ENCODE data around the gene GPT2.

GPT2 gene

DNA sequence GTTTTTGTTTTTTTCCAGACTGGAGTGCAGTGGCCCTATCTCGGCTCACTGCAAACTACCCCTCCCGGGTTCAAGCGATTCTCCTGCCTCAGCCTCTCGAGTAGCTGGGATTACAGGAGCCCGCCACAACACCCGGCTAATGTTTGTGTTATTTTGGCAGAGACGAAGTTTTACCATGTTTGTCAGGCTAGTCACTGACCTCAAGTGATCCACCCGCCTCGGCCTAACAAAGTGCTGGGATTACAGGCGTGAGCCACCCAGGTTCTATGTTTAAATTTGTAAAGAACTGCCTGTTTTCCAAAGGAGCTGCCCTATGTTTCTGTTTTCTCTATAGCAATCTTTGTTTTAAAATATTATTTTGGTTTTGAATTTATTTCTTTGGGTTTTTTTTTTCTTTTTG lies 39.4 kb upstream of the GPT2 start:
- POLR2A ChIA-PET = no interaction called here
- TF ChIP-seq, protein P1, sequence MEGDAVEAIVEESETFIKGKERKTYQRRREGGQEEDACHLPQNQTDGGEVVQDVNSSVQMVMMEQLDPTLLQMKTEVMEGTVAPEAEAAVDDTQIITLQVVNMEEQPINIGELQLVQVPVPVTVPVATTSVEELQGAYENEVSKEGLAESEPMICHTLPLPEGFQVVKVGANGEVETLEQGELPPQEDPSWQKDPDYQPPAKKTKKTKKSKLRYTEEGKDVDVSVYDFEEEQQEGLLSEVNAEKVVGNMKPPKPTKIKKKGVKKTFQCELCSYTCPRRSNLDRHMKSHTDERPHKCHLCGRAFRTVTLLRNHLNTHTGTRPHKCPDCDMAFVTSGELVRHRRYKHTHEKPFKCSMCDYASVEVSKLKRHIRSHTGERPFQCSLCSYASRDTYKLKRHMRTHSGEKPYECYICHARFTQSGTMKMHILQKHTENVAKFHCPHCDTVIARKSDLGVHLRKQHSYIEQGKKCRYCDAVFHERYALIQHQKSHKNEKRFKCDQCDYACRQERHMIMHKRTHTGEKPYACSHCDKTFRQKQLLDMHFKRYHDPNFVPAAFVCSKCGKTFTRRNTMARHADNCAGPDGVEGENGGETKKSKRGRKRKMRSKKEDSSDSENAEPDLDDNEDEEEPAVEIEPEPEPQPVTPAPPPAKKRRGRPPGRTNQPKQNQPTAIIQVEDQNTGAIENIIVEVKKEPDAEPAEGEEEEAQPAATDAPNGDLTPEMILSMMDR (IDR thresholded peaks at IDR 0.05; ENCODE audit: control extremely low read depth, extremely low read depth, low read depth, missing control alignments) = no peak
- CTCF ChIA-PET = interaction anchor here (0.7 to 4.2 kb wide), 3 partner anchors 9 to 19 kb away, joined by 3 to 23 read pairs (median 3); no protein-coding TSS in a partner anchor
- DNase-seq (ENCODE audit: extremely low spot score) = no peak

DNA sequence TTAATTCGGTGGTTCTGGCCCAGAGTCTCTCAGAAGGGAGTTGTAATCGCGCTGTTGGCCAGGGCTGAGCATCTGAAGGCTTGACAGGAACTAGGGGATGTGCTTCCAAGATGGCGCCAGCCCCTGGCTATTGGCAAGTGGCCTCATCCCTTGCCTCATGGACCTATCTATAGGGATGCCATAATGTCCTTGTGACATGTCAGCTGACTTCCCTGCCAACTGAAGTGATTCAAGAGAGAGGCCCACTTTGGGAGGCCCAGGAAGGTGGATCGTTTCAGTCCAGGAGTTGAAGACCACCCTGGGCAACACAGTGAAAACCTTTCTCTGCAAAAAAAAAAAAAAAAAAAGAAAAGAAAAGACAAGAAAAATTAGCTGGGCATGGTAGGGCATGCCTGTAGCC lies 38.2 kb upstream of the GPT2 start:
- CTCF ChIA-PET = interaction anchor here (1.0 to 4.2 kb wide), 3 partner anchors 8 to 172 kb away, joined by 3 to 23 read pairs (median 4); no protein-coding TSS in a partner anchor
- DNase-seq (ENCODE audit: extremely low spot score) = no peak
- TF ChIP-seq, protein P1 (IDR thresholded peaks at IDR 0.05; ENCODE audit: control extremely low read depth, extremely low read depth, low read depth, missing control alignments) = no peak
- POLR2A ChIA-PET = no interaction called here

DNA sequence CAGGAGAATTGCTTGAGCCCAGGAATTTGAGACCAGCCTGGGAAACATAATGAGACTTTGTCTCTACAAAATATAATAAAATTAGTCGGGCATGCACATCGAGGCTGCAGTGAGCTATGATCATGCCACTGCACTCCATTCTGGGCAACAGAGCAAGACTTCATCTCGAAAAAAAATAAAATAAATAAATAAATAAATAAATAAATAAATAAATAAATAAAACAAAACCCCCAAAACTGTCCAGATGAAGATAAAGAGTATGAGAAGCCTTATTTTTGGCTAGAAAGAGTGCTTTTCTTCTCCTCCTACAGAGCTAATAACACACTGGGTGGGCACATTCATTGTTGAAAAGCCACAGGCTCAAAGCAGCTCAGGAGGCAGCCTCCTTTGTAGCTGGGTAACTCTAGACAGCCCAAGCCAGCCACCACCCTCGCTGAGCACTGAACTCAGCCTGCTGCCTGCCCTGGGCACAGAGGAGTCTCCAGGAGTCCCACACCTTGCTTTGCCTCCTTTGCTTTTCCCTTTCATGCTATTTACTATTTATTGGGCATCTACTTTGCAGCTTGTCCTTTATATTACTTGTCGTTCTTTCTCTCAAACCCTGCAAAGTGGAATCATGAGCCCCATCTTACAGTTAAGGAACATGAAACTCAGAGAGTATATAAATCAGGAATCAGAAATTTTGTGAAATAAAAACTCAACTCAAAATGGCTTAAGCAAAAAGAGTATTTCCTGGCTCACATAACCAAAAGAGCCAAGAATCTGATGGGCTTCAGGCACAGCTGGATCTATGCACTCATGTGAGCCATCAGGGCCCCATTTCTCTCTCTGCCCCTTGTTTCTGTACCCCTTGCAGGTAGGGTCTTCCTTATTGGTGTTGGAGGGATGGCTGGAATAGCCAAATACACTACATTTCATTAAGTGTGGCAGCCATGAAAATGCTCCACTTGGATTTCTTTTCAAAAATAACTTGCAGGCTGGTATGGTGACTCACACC lies 35.1 kb upstream of the GPT2 start:
- ChIA-PET POLR2A (no interaction called here), CTCF (interaction anchor here (1.0 to 1.2 kb wide), 3 partner anchors 7 to 175 kb away, joined by 3 read pairs; no protein-coding TSS in a partner anchor)
- no peak for DNase-seq (ENCODE audit: extremely low spot score)
- TF ChIP-seq, protein P1 (IDR thresholded peaks at IDR 0.05; ENCODE audit: control extremely low read depth, extremely low read depth, low read depth, missing control alignments) = no peak

DNA sequence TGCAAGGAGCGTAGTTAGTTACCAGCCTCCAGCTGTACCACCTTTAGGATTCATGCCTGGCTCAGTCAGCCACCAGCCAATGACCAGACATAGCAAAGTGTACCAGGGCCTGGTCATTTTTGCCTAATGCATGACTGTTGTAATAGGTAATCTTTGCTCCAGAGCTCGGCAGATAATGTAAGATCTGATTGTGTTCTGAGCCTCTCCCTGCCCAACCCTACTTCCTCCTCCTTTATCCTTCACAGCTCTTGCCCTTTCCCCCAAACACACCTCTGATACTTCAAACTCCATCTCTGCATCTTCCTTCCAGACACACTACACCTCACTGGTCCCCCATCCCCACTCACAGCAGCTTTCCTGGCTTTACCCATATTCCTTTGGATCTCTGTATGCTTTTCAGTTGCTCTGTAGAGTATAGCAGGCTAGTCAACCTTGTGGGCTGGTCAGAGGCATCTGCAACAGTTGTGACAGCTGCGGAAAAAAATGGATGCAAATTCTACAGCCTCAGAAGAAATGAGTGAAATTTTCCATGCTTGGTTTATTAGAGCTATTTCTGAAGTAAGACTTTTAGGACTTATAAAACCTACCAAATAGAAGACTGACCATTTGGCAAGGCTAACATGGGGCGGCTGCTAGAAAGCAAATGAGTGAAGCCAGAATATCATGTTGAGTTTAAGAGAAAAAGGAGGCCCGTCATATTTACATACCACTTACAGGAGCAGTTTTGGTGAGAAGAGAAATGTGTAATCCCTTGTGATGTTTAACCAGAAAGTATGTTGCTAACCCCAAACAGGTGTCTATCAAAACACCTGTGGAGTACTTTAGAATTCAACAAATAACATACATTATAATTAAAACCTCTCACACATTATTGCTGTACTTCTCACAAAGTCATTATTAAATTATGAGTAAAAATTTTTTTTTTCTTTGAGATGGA lies 33.3 kb upstream of the GPT2 start:
- POLR2A ChIA-PET = interaction anchor here (1.0 kb wide), 1 partner anchor 68 kb away, joined by 3 read pairs; no protein-coding TSS in a partner anchor
- CTCF ChIA-PET = interaction anchor here (1.0 to 5.3 kb wide), 11 partner anchors 11 to 187 kb away, joined by 3 to 128 read pairs (median 5); partner anchors contain the start of gene C16orf87
- TF ChIP-seq, protein P1 (IDR thresholded peaks at IDR 0.05; ENCODE audit: control extremely low read depth, extremely low read depth, low read depth, missing control alignments) = no peak
- peak; percentile 42 for DNase-seq (ENCODE audit: extremely low spot score)

DNA sequence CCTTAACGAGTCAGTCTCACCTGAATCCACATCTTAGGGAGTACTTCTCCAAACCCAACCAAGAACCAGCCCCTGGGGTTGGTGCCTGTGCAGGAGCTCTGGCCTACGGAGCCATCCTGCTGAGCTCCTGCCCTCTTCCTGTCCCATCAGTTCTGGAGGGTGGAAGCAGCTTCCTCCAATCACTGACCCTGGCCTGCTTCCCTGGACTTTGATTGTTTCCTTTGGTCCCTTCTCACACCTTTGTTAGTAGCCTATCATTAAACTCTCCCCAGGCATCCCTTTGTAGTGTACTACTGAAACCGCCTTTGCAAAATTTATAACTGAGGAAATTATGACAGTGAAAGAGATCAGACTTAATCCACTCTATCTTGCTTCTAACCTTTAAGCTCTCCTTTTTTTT lies 32.0 kb upstream of the GPT2 start:
- TF ChIP-seq, protein P1 (IDR thresholded peaks at IDR 0.05; ENCODE audit: control extremely low read depth, extremely low read depth, low read depth, missing control alignments) = no peak
- CTCF ChIA-PET = interaction anchor here (1.2 to 5.3 kb wide), 11 partner anchors 13 to 1300 kb away, joined by 3 to 128 read pairs (median 11); partner anchors contain the start of gene C16orf87
- POLR2A ChIA-PET = no interaction called here
- no peak for DNase-seq (ENCODE audit: extremely low spot score)
